Mesenchymal stem cell (in vitro differentiated cells and primary cell): Measurements from ENCODE around the gene URI1.

Experiments
- DNase-seq: peaks from one replicate; pipeline ENCODE4 v3.0.0-alpha.2; 2013
- H2AFZ ChIP-seq: one replicate; pipeline ENCODE4 v1.6.1; 2013; ENCODE audit warnings: low read depth, mild to moderate bottlenecking, control low read depth, inconsistent platforms, low read length, moderate library complexity
- H2AK5ac ChIP-seq: 2 replicates; pipeline ENCODE4 v1.6.1; 2013; ENCODE audit warnings: low read length, moderate library complexity, mild to moderate bottlenecking, inconsistent platforms; ENCODE audit not compliant: severe bottlenecking
- H2BK120ac ChIP-seq: one replicate; pipeline ENCODE4 v1.6.1; 2013; ENCODE audit warnings: low read depth, mild to moderate bottlenecking, inconsistent platforms, low read length, moderate library complexity
- H2BK12ac ChIP-seq, 2 experiments: one replicate each; pipeline ENCODE4 v1.6.1; 2013; ENCODE audit warnings: inconsistent platforms in 2 of 2, low read length in 2 of 2, mild to moderate bottlenecking in 2 of 2, moderate library complexity in 2 of 2, control low read depth in 1 of 2
- H2BK15ac ChIP-seq: one replicate; pipeline ENCODE4 v1.6.1; 2013; ENCODE audit warnings: mild to moderate bottlenecking, low read depth, inconsistent platforms; ENCODE audit not compliant: poor library complexity, severe bottlenecking
- H2BK5ac ChIP-seq: 2 replicates; pipeline ENCODE4 v1.6.1; 2013; ENCODE audit warnings: low read depth, mild to moderate bottlenecking, low read length, control low read depth, inconsistent platforms; ENCODE audit not compliant: poor library complexity, severe bottlenecking
- H3K14ac ChIP-seq, 2 experiments: one replicate each; pipeline ENCODE4 v1.6.1; 2013; ENCODE audit warnings: inconsistent platforms in 2 of 2, low read length in 2 of 2, control low read depth in 1 of 2, mild to moderate bottlenecking in 1 of 2, moderate library complexity in 1 of 2
- H3K18ac ChIP-seq, 2 experiments: one replicate each; pipeline ENCODE4 v1.6.1; 2013; ENCODE audit warnings: inconsistent platforms in 2 of 2, low read length in 2 of 2, control low read depth in 1 of 2, low read depth in 1 of 2, mild to moderate bottlenecking in 1 of 2
- H3K23ac ChIP-seq, 2 experiments: one replicate each; pipeline ENCODE4 v1.6.1; 2013; ENCODE audit warnings: inconsistent platforms in 2 of 2, low read length in 2 of 2, mild to moderate bottlenecking in 2 of 2, moderate library complexity in 2 of 2, control low read depth in 1 of 2
- H3K27ac ChIP-seq: 2 replicates; pipeline ENCODE4 v1.5.1; 2013; ENCODE audit warnings: mild to moderate bottlenecking, moderate library complexity, low read length, control low read depth, inconsistent platforms; ENCODE audit not compliant: poor library complexity, severe bottlenecking
- H3K27me3 ChIP-seq, 2 experiments: 2 replicates each; pipeline versions ENCODE4 v1.6.1 to v1.7.0; 2013; ENCODE audit warnings: low read length in 2 of 2, mild to moderate bottlenecking in 2 of 2, moderate library complexity in 2 of 2, control low read depth in 1 of 2, inconsistent platforms in 1 of 2; ENCODE audit not compliant: control insufficient read depth in 1 of 2, insufficient read depth in 1 of 2
- H3K36me3 ChIP-seq, 2 experiments: 2 replicates each; pipeline versions ENCODE4 v1.6.1 to v1.7.0; 2013; ENCODE audit warnings: low read length in 2 of 2, control low read depth in 1 of 2, inconsistent platforms in 1 of 2, low read depth in 1 of 2, mild to moderate bottlenecking in 1 of 2; ENCODE audit not compliant: insufficient read depth in 2 of 2, control insufficient read depth in 1 of 2
- H3K4ac ChIP-seq, 2 experiments: one replicate each; pipeline ENCODE4 v1.6.1; 2013; ENCODE audit warnings: inconsistent platforms in 2 of 2, low read length in 2 of 2, mild to moderate bottlenecking in 2 of 2, moderate library complexity in 2 of 2, control low read depth in 1 of 2, low read depth in 1 of 2
- H3K4me1 ChIP-seq: 2 replicates; pipeline ENCODE4 v1.6.1; 2013; ENCODE audit warnings: low read depth, low read length, control low read depth; ENCODE audit not compliant: control insufficient read depth, insufficient read depth
- H3K4me2 ChIP-seq: 2 replicates; pipeline ENCODE4 v1.6.1; 2013; ENCODE audit warnings: low read length, mild to moderate bottlenecking, inconsistent platforms; ENCODE audit not compliant: poor library complexity, severe bottlenecking
- H3K4me3 ChIP-seq, 2 experiments: 2 replicates each; pipeline versions ENCODE4 v1.5.1 to v1.7.0; 2013; ENCODE audit warnings: low read length in 2 of 2, mild to moderate bottlenecking in 2 of 2, control low read depth in 1 of 2, low read depth in 1 of 2; ENCODE audit not compliant: insufficient read depth in 1 of 2
- H3K79me1 ChIP-seq: replicated peaks from 2 replicates; pipeline ENCODE4 v1.6.1; 2013; ENCODE audit warnings: mild to moderate bottlenecking, control low read depth, low read length, inconsistent platforms; ENCODE audit not compliant: poor library complexity, severe bottlenecking
- H3K9ac ChIP-seq: 2 replicates; pipeline ENCODE4 v1.7.0; 2013; ENCODE audit warnings: mild to moderate bottlenecking, low read length, moderate library complexity
- H3K9me3 ChIP-seq: 2 replicates; pipeline ENCODE4 v1.7.0; 2013; ENCODE audit warnings: mild to moderate bottlenecking, low read length; ENCODE audit not compliant: control insufficient read depth
- H4K8ac ChIP-seq: one replicate; pipeline ENCODE4 v1.6.1; 2013; ENCODE audit warnings: inconsistent platforms, mild to moderate bottlenecking, low read length, moderate library complexity
- H4K91ac ChIP-seq: one replicate; pipeline ENCODE4 v1.6.1; 2013; ENCODE audit warnings: mild to moderate bottlenecking, low read length, inconsistent platforms
- WGBS: methylation state at CpG from one replicate; pipeline ENCODE4 v1.1.7; 2013; ENCODE audit warnings: mixed read lengths; 5-methylcytosine and 5-hydroxymethylcytosine counted together

Gene URI1

GRCh38 chr19:29945017-29945416, 3.0 kb downstream of the URI1 start:
- peak overlapping the region; percentile 61 for H3K9ac ChIP-seq
- no peaks in the 10 kb centered on the region for H3K9me3 ChIP-seq
- DNase-seq: peak; percentile 11
- no peak overlapping the region for H3K18ac ChIP-seq
- H3K4me2 ChIP-seq: no peak overlapping the region
- H3K4me3 ChIP-seq: peak overlapping the region in 1 of 2 experiments; percentile 47
- no peak overlapping the region for H2AK5ac ChIP-seq
- H2BK15ac ChIP-seq: no peak overlapping the region
- H4K8ac ChIP-seq: no peak overlapping the region
- H2AFZ ChIP-seq: no peak overlapping the region
- H3K27ac ChIP-seq: no peak overlapping the region
- H3K79me1 ChIP-seq: no peaks in the 10 kb centered on the region
- no peak overlapping the region for H2BK12ac ChIP-seq
- no peak overlapping the region for H4K91ac ChIP-seq
- no peak overlapping the region for H3K14ac ChIP-seq
- no peak overlapping the region for H2BK5ac ChIP-seq
- H2BK120ac ChIP-seq: no peak overlapping the region
- H3K4ac ChIP-seq: no peak overlapping the region
- no CpG with 5 or more reads among the region's 1 CpG for WGBS
- H3K23ac ChIP-seq: peak overlapping the region in 1 of 2 experiments; percentile 20
- no peaks in the 10 kb centered on the region for H3K27me3 ChIP-seq
- H3K4me1 ChIP-seq: peaks cover 8% of the 10 kb centered on the region
- H3K36me3 ChIP-seq: no peaks in the 10 kb centered on the region

- no peaks in the 10 kb centered on the region for H3K27me3 ChIP-seq
- H3K9me3 ChIP-seq: no peaks in the 10 kb centered on the region
- H3K27ac ChIP-seq: no peak overlapping the region
- H2AFZ ChIP-seq: no peak overlapping the region
- no peak overlapping the region for H3K4me2 ChIP-seq
- peak overlapping the region; percentile 61 for H3K9ac ChIP-seq
- H3K79me1 ChIP-seq: no peaks in the 10 kb centered on the region
- H4K8ac ChIP-seq: no peak overlapping the region
- H3K18ac ChIP-seq: no peak overlapping the region
- H3K4me1 ChIP-seq: peaks cover 8% of the 10 kb centered on the region
- H3K14ac ChIP-seq: no peak overlapping the region
- H3K36me3 ChIP-seq: no peaks in the 10 kb centered on the region
- H4K91ac ChIP-seq: no peak overlapping the region
- H2AK5ac ChIP-seq: no peak overlapping the region
- no peak overlapping the region for H3K4ac ChIP-seq
- DNase-seq: peak; percentile 38
- H2BK15ac ChIP-seq: no peak overlapping the region
- WGBS: 86% methylated on average over 1 of the region's 4 CpGs
- no peak overlapping the region for H2BK120ac ChIP-seq
- H3K4me3 ChIP-seq: peak overlapping the region in 1 of 2 experiments; percentile 47
- H2BK12ac ChIP-seq: no peak overlapping the region
- H3K23ac ChIP-seq: no peak overlapping the region
- H2BK5ac ChIP-seq: no peak overlapping the region
These were observed 3.4 kb downstream of the URI1 start for GRCh38 chr19:29945433-29945832.

GRCh38 chr19:29946645-29947044, 4.6 kb downstream of the URI1 start:
- Histone ChIP-seq H2BK15ac (no peak overlapping the region), H2BK5ac (no peak overlapping the region), H3K27me3 (no peaks in the 10 kb centered on the region), H3K23ac (no peak overlapping the region), H4K91ac (no peak overlapping the region), H3K27ac (no peak overlapping the region), H3K4me1 (peaks cover 7% of the 10 kb centered on the region), H3K4ac (no peak overlapping the region), H3K79me1 (no peaks in the 10 kb centered on the region), H3K36me3 (peaks cover 0 to 6% of the 10 kb centered on the region in 2 experiments), H2BK12ac (no peak overlapping the region), H2AK5ac (no peak overlapping the region), H3K4me3 (no peak overlapping the region), H3K18ac (no peak overlapping the region), H4K8ac (no peak overlapping the region), H2AFZ (no peak overlapping the region), H3K9me3 (no peaks in the 10 kb centered on the region), H2BK120ac (no peak overlapping the region), H3K9ac (no peak overlapping the region), H3K4me2 (no peak overlapping the region), H3K14ac (no peak overlapping the region)
- 93% methylated on average over 1 of the region's 2 CpGs for WGBS
- no peak for DNase-seq

- 93% methylated on average over 2 of the region's 2 CpGs for WGBS
- Histone ChIP-seq H3K4ac (no peak overlapping the region), H2BK120ac (no peak overlapping the region), H3K9ac (no peak overlapping the region), H2AFZ (no peak overlapping the region), H3K4me2 (no peak overlapping the region), H3K18ac (no peak overlapping the region), H4K8ac (no peak overlapping the region), H2BK15ac (no peak overlapping the region), H3K36me3 (peaks cover 0 to 6% of the 10 kb centered on the region in 2 experiments), H3K27me3 (no peaks in the 10 kb centered on the region), H3K4me1 (peaks cover 6% of the 10 kb centered on the region), H2BK5ac (no peak overlapping the region), H3K14ac (no peak overlapping the region), H2BK12ac (no peak overlapping the region), H3K79me1 (no peaks in the 10 kb centered on the region), H3K4me3 (no peak overlapping the region), H2AK5ac (peak overlapping the region; percentile 70), H3K23ac (no peak overlapping the region), H3K9me3 (no peaks in the 10 kb centered on the region), H4K91ac (no peak overlapping the region), H3K27ac (peak overlapping the region; percentile 77)
- DNase-seq: no peak
These were observed 5.8 kb downstream of the URI1 start for GRCh38 chr19:29947871-29948270.
